ENCODE data around the gene BDKRB2. TPM values are rescaled to one million over a fixed set of nuclear protein-coding genes. Genes with fewer than 3 reads are reported as not detected.

The BDKRB2 gene
- total RNA-seq, 1 experiment from 2014 or later: 0.49 TPM

DNA sequence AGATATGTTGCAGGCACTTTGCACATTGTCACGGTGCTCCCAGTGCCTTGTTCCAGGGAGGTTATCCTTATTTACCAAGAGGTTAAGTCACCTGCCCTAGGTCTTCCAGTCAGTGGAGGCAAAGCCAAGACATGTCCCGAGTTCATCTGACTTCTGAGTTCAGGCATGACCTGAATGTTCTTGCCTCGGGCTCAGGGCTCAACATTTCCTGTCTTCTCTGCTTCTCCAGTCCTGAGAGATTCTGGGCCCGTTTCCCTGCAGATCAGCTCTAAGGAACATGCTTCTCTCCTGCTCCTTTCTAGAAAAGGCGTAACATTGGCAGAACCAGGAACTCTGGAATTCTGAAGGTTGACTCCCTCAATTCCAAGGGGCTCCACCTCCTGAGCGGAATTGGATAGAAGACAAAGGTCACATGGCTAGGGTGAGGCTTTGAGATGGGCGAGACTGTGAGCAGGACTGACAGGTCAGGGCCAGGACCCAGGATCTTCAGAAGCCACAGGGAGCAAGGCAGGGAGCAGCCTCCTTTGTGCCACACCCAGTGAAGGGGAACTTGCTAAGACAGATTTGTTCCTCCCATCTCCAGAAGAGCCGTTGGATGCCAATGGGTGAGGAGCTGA is 19.9 kb downstream of the BDKRB2 start (continued):
- TF ChIP-seq, protein P1, sequence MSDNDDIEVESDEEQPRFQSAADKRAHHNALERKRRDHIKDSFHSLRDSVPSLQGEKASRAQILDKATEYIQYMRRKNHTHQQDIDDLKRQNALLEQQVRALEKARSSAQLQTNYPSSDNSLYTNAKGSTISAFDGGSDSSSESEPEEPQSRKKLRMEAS (IDR thresholded peaks at IDR 0.05): no peak
- TF ChIP-seq CEBPB (IDR thresholded peaks at IDR 0.05; ENCODE audit: low read depth): no peak
- no peak for TF ChIP-seq JUND (IDR thresholded peaks at IDR 0.05)
- TF ChIP-seq POLR2AphosphoS5 (IDR thresholded peaks at IDR 0.05; ENCODE audit: low read depth, low read length): no peak
- TF ChIP-seq SP1 (IDR thresholded peaks at IDR 0.05; ENCODE audit: low read depth): no peak
- TF ChIP-seq YY1 (IDR thresholded peaks at IDR 0.05; ENCODE audit: extremely low read depth, insufficient replicate concordance, low read depth, low read length): no peak
- no peak for TF ChIP-seq EZH2phosphoT487 (IDR thresholded peaks at IDR 0.05; ENCODE audit: borderline replicate concordance)

DNA sequence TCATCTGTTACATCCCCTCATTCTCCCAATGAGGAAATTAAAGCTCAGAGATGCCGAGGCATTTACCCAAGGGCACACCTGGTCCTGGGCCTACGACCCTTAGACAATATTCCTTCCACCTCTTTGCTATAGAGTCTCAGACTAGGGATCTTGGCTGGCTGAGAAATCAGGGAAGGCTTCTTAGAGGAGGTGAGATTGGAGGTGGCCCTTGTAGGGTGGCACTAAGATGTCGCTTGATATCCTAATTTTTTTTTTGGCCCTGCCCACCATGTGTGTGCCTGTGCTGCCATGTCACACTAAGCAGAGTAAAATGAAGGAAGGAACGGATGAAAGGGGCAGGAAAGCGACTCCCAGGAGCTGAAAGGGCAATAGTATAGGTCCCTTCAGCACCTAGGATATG is 20.6 kb downstream of the BDKRB2 start:
- ChIA-PET POLR2A (no interaction called here), RAD21 (ENCODE audit: low non-redundant PET in 1 of 2, low total read pairs in 2 of 2, uncharacterized antibody in 2 of 2, unreplicated experiment in 2 of 2) (no interaction called here), CTCF (interaction anchor here (1.2 kb wide), 1 partner anchor 8 kb away, joined by 3 read pairs; no protein-coding TSS in a partner anchor)
- no peak overlapping the region for H3K9ac ChIP-seq (ENCODE audit: low read length)
- no peak overlapping the region for H2AFZ ChIP-seq (ENCODE audit: low read depth, low read length, poor library complexity, severe bottlenecking)
- peaks cover 0 to 3% of the 10 kb centered on the region in 2 experiments; a peak in 1 of 4 replicates for H3K4me1 ChIP-seq (ENCODE audit: control insufficient read depth in 1 of 2, insufficient read depth in 2 of 2, low read length in 2 of 2)
- TF ChIP-seq, protein P2, sequence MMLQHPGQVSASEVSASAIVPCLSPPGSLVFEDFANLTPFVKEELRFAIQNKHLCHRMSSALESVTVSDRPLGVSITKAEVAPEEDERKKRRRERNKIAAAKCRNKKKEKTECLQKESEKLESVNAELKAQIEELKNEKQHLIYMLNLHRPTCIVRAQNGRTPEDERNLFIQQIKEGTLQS (IDR thresholded peaks at IDR 0.05): no peak
- TF ChIP-seq, protein P1 (IDR thresholded peaks at IDR 0.05): no peak
- TF ChIP-seq CTCF (IDR thresholded peaks at IDR 0.05 in 2 of 3, conservative IDR thresholded peaks at IDR 0.05 in 1 of 3; ENCODE audit: borderline replicate concordance in 1 of 3, insufficient read depth in 1 of 3, low read depth in 2 of 3, low read length in 2 of 3): no peak
- TF ChIP-seq CEBPB (IDR thresholded peaks at IDR 0.05; ENCODE audit: low read depth): no peak
- no peak for TF ChIP-seq YY1 (IDR thresholded peaks at IDR 0.05; ENCODE audit: extremely low read depth, insufficient replicate concordance, low read depth, low read length)
- TF ChIP-seq EZH2 (IDR thresholded peaks at IDR 0.05): no peak
- TF ChIP-seq ZFX (IDR thresholded peaks at IDR 0.05): no peak
- no peak for TF ChIP-seq EZH2phosphoT487 (IDR thresholded peaks at IDR 0.05; ENCODE audit: borderline replicate concordance)
- TF ChIP-seq SP1 (IDR thresholded peaks at IDR 0.05; ENCODE audit: low read depth): no peak
- TF ChIP-seq, protein P3, sequence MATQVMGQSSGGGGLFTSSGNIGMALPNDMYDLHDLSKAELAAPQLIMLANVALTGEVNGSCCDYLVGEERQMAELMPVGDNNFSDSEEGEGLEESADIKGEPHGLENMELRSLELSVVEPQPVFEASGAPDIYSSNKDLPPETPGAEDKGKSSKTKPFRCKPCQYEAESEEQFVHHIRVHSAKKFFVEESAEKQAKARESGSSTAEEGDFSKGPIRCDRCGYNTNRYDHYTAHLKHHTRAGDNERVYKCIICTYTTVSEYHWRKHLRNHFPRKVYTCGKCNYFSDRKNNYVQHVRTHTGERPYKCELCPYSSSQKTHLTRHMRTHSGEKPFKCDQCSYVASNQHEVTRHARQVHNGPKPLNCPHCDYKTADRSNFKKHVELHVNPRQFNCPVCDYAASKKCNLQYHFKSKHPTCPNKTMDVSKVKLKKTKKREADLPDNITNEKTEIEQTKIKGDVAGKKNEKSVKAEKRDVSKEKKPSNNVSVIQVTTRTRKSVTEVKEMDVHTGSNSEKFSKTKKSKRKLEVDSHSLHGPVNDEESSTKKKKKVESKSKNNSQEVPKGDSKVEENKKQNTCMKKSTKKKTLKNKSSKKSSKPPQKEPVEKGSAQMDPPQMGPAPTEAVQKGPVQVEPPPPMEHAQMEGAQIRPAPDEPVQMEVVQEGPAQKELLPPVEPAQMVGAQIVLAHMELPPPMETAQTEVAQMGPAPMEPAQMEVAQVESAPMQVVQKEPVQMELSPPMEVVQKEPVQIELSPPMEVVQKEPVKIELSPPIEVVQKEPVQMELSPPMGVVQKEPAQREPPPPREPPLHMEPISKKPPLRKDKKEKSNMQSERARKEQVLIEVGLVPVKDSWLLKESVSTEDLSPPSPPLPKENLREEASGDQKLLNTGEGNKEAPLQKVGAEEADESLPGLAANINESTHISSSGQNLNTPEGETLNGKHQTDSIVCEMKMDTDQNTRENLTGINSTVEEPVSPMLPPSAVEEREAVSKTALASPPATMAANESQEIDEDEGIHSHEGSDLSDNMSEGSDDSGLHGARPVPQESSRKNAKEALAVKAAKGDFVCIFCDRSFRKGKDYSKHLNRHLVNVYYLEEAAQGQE (IDR thresholded peaks at IDR 0.05; ENCODE audit: low read depth): no peak
- no peak for TF ChIP-seq POLR2A (IDR thresholded peaks at IDR 0.05; ENCODE audit: borderline replicate concordance, extremely low read depth, insufficient read depth, insufficient read length)
- no peak for TF ChIP-seq ZNF274 (IDR thresholded peaks at IDR 0.05; ENCODE audit: low read depth, low read length)
- no peaks in the 10 kb centered on the region for H3K79me2 ChIP-seq (ENCODE audit: insufficient read depth, low read length)
- no peak for DNase-seq (ENCODE audit: low read depth, low spot score)
- intact Hi-C loops (cut with micrococcal nuclease): no loop called here
- no peaks in the 10 kb centered on the region for H3K9me2 ChIP-seq (ENCODE audit: insufficient read depth)
- H3K27ac ChIP-seq (ENCODE audit: low read depth, low read length): no peak overlapping the region
- no peak overlapping the region for H3K4me2 ChIP-seq (ENCODE audit: low read length)
- H3K27me3 ChIP-seq (ENCODE audit: insufficient read depth, low read length): no peaks in the 10 kb centered on the region
- BruUV-seq (replicated peaks): no TSS peak
- no peaks in the 10 kb centered on the region for H3K9me3 ChIP-seq (ENCODE audit: control insufficient read depth in 1 of 2, insufficient read depth in 1 of 2, low read depth in 1 of 2, low read length in 2 of 2)
- no peak for ATAC-seq
- no peaks in the 10 kb centered on the region for H3K36me3 ChIP-seq (ENCODE audit: control insufficient read depth in 1 of 2, insufficient read depth in 2 of 2, low read length in 2 of 2)
- no peaks in the 10 kb centered on the region for H4K20me1 ChIP-seq (ENCODE audit: insufficient read depth)
- H3K4me3 ChIP-seq (replicated peaks in 1 of 2; ENCODE audit: low read depth in 1 of 2, low read length in 2 of 2): no peak overlapping the region

Measured in HCT116 (cell line).